ENCODE measurements around the gene RHOT1.

Gene RHOT1

DNA sequence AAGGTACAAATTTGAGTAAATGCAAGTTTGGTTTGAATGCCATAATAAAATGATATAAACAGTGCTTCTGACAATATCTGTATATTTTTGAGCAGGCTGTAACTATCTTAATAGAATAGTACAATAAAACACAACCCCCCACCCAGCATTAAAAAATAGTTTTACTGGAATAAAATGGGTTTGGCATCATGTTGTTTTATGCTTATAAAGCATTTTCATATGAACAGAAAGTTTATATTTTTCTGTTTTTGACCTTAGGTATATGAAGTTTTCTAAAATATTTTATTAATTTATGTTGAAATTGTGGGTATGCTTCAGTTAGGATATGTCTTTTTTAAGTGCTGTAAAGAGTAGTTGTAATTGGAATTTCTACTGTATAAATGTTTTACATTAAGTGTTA, 66.1 kb downstream of the RHOT1 start:
- no peak overlapping the region for H3K27ac ChIP-seq (replicated peaks)
- DNase-seq (ENCODE audit: low read depth in 1 of 2, low spot score in 1 of 2), result no peak
- TF ChIP-seq, protein P1, sequence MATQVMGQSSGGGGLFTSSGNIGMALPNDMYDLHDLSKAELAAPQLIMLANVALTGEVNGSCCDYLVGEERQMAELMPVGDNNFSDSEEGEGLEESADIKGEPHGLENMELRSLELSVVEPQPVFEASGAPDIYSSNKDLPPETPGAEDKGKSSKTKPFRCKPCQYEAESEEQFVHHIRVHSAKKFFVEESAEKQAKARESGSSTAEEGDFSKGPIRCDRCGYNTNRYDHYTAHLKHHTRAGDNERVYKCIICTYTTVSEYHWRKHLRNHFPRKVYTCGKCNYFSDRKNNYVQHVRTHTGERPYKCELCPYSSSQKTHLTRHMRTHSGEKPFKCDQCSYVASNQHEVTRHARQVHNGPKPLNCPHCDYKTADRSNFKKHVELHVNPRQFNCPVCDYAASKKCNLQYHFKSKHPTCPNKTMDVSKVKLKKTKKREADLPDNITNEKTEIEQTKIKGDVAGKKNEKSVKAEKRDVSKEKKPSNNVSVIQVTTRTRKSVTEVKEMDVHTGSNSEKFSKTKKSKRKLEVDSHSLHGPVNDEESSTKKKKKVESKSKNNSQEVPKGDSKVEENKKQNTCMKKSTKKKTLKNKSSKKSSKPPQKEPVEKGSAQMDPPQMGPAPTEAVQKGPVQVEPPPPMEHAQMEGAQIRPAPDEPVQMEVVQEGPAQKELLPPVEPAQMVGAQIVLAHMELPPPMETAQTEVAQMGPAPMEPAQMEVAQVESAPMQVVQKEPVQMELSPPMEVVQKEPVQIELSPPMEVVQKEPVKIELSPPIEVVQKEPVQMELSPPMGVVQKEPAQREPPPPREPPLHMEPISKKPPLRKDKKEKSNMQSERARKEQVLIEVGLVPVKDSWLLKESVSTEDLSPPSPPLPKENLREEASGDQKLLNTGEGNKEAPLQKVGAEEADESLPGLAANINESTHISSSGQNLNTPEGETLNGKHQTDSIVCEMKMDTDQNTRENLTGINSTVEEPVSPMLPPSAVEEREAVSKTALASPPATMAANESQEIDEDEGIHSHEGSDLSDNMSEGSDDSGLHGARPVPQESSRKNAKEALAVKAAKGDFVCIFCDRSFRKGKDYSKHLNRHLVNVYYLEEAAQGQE (IDR thresholded peaks at IDR 0.05; ENCODE audit: insufficient replicate concordance, low read depth), result no peak
- TF ChIP-seq POLR2AphosphoS5 (IDR thresholded peaks at IDR 0.05; ENCODE audit: low read depth) (no peak), SPI1 (IDR thresholded peaks at IDR 0.05; ENCODE audit: borderline replicate concordance, low read depth) (no peak), GABPA (IDR thresholded peaks at IDR 0.05; ENCODE audit: low read depth) (no peak)
- TF ChIP-seq, protein P2, sequence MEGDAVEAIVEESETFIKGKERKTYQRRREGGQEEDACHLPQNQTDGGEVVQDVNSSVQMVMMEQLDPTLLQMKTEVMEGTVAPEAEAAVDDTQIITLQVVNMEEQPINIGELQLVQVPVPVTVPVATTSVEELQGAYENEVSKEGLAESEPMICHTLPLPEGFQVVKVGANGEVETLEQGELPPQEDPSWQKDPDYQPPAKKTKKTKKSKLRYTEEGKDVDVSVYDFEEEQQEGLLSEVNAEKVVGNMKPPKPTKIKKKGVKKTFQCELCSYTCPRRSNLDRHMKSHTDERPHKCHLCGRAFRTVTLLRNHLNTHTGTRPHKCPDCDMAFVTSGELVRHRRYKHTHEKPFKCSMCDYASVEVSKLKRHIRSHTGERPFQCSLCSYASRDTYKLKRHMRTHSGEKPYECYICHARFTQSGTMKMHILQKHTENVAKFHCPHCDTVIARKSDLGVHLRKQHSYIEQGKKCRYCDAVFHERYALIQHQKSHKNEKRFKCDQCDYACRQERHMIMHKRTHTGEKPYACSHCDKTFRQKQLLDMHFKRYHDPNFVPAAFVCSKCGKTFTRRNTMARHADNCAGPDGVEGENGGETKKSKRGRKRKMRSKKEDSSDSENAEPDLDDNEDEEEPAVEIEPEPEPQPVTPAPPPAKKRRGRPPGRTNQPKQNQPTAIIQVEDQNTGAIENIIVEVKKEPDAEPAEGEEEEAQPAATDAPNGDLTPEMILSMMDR (IDR thresholded peaks at IDR 0.05; ENCODE audit: insufficient read depth, low read length), result no peak

DNA sequence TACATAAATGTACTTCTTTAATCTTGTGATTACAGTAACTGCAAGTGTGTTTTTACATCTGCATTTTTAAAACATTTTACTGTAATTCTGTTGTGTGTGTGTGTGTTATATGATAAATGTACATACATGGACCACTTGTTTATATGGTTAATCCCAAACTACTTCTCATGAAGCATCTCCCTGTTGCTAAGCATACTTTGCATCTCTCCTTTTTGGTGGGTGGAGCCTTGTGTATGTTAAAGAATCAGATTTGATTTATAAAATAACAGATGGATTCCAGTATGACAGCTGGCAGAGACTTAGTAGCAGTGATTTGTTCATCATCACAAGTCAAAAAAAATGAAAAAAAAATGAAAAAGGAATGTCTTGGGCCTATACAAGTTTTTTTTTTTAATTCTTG, 67.3 kb downstream of the RHOT1 start:
- no peaks in the 10 kb centered on the region for H3K27me3 ChIP-seq (ENCODE audit: insufficient read depth, poor library complexity, severe bottlenecking)
- TF ChIP-seq POLR2AphosphoS5 (IDR thresholded peaks at IDR 0.05; ENCODE audit: low read depth) (no peak), GABPA (IDR thresholded peaks at IDR 0.05; ENCODE audit: low read depth) (no peak), SPI1 (IDR thresholded peaks at IDR 0.05; ENCODE audit: borderline replicate concordance, low read depth) (no peak)
- TF ChIP-seq, protein P2 (IDR thresholded peaks at IDR 0.05; ENCODE audit: insufficient read depth, low read length), result no peak
- TF ChIP-seq, protein P1 (IDR thresholded peaks at IDR 0.05; ENCODE audit: insufficient replicate concordance, low read depth), result no peak
- H3K4me3 ChIP-seq (replicated peaks; ENCODE audit: insufficient read depth, low read length), result no peak overlapping the region
- DNase-seq (ENCODE audit: low read depth in 1 of 2, low spot score in 1 of 2), result no peak
- H3K27ac ChIP-seq (replicated peaks), result no peak overlapping the region

More for the DNA sequence above, 66.1 kb downstream of the RHOT1 start:
- Histone ChIP-seq H3K4me3 (replicated peaks; ENCODE audit: insufficient read depth, low read length) (no peak overlapping the region), H3K27me3 (ENCODE audit: insufficient read depth, poor library complexity, severe bottlenecking) (no peaks in the 10 kb centered on the region)

DNA sequence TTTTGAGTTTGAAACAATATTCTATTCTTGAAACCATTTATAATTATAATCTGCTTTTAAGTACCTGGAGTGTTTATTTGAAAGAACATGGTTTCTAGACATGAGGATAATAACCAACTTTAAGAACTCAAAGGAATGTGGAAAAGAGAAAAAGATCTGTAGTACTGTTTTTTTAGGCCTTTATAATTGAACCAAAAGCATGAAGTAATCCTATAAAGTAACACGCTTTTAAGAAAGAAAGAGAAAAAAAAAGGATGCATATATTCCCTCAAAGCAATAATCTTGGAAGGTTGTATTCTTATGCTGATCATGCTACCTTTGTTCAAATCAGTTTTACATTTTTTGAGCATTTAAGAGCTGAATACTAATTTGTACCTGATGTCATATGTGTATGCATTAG, 69.4 kb downstream of the RHOT1 start:
- Histone ChIP-seq H3K4me3 (replicated peaks; ENCODE audit: insufficient read depth, low read length) (no peak overlapping the region), H3K27me3 (ENCODE audit: insufficient read depth, poor library complexity, severe bottlenecking) (no peaks in the 10 kb centered on the region), H3K27ac (replicated peaks) (no peak overlapping the region)
- no peak for DNase-seq (ENCODE audit: low read depth in 1 of 2, low spot score in 1 of 2)
- TF ChIP-seq GABPA (IDR thresholded peaks at IDR 0.05; ENCODE audit: low read depth) (no peak), POLR2AphosphoS5 (IDR thresholded peaks at IDR 0.05; ENCODE audit: low read depth) (no peak), SPI1 (IDR thresholded peaks at IDR 0.05; ENCODE audit: borderline replicate concordance, low read depth) (no peak)
- TF ChIP-seq, protein P1 (IDR thresholded peaks at IDR 0.05; ENCODE audit: insufficient replicate concordance, low read depth), result no peak
- TF ChIP-seq, protein P2 (IDR thresholded peaks at IDR 0.05; ENCODE audit: insufficient read depth, low read length), result no peak
